Colon (tissue), 2 donors: ENCODE results near the gene PTPRJ.

Source experiments
- FAIRE-seq: peaks from 2 replicates; lab custom pipeline; 2012; peaks lifted over from hg19 to GRCh38; lab: Jason Lieb, UNC
- donor health status: control.
- donor health status: control.

PTPRJ gene

DNA sequence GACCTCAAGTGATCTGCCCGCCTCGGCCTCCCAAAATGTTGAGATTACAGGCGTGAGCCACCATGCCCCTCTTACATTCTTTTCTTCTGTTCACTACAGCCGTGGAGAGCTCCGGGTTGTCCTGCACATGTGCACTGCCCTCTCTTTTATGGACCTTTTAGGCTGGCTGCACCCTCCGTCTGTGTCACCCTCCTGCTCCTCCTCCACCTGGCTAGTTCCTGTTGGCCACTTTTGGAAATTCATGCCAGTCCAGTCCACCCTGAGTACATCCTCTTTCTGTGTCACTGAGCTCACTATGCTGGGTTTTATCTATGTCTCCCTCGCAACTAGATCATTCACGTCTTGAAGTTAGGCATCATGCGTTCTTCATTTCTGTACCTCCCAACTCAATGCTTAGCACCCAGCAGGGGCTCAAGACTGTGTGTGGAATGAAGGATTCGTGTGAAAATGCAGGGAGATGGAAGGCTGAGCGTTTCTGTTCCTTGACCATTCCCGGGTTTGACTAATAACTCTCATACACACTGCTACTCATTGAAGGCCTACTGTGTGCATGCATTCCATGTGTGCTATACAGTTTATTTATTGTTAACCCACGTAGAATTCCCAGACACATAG is 60.6 kb downstream of the PTPRJ start:
- FAIRE-seq = no peak

GRCh38 chr11:48041877-48042695 is 61.7 kb downstream of the PTPRJ start:
- no peak for FAIRE-seq

DNA sequence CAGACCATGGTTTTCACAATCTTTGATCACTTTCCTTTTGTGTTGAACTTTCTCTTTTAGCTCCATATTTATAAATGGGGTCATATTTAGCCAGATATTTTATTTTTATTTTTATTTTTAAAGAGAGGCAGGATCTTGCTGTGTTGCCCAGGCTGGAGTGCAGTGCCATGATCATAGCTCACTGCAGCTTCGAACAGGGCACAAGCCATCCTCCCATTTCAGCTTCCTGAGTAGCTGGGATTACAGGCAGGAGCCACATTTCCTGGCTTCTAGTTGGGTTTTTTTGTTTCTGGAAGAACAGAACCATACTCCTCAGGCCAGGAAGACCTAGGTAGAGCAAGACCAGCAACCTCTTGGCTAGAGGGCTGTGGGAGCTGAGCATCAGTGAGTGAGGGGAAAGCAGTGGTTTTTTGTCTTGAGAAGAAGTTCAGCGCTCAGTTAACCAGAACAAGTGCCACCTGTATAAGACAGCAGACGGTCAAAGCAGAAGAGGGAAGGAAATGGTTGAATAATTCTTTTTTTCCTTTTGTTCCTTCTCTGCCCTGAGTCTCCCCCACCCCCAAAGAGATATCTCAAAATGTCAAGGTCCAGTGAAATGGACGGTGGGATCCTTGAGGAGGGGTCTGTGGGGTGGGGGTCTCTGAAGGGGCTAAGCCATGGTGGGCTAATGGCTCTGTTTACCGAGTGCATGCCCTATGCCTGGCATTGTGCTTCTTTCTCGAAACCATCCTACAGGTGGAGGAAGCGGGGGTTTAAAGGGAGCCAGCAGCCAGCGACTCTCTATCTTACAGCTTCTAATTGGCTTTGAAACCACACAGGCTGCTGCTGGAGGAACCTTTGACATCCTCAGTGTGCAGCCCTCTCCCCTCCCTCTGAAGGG is 63.0 kb downstream of the PTPRJ start:
- FAIRE-seq = no peak

DNA sequence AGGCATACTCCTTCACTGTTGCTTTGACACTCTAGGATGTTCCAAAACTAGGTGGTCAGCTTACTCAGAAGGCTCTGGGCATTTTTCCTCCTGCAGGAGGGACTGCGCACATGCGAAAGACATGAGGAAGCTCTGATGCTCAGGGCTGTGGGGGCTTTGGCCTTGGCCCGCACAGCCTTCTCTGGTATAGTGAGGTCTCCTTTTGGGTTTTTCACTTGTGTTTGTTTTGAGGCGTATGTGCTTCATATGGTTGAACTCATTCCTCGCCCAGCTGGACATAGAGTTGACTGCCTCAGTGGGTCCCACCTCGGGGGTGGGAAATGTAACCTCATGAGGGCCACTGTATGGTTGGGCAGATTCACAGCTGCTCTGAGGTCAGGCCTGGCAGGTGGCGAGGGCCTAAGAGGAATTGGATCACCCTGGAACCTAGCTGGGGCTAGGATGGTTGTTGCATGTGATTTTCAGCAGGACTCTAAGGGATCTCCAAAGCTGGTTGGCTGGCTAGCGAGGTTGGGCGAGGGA is 63.7 kb downstream of the PTPRJ start:
- FAIRE-seq = no peak

DNA sequence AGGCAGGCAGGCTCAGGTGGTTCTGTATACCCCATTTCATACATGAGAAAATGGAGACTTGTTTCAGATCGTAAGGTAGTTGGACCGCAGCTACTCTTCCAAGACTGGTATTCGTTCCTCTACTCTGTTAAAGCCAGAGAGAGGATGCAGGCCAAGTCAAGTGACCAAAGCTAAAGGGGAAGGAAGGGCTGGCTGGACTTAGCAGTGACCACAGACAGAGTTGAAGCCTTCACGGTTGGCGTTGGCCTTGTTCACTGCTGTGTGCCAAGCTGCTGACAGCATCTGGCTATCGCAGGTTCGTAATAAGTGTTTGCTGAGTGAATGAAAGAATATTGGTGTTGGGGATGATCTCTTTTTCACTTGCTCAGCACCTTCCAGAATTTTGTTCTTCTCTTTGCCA is 64.2 kb downstream of the PTPRJ start:
- FAIRE-seq = no peak

DNA sequence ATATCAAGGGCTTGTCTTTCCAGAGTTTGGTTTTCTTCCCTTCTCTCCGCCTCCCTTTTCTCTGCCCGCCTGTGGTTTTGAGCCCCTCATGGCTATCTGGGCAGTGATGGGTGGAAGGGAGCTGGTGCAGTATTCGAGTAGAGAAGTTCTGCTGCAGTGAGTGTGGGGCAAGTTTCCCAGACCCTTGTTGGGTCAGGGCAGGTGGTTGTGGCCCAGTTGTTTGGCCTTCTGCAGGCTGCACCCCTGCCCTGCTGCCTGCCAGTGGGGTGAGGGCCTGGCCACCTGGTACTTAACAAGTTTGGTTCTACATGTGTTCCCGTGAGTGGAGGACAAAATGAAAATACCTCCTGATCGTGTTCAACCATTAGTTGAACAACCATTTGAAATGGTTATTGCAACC is 65.2 kb downstream of the PTPRJ start:
- no peak for FAIRE-seq

GRCh38 chr11:48047616-48048015 is 67.3 kb downstream of the PTPRJ start:
- no peak for FAIRE-seq

DNA sequence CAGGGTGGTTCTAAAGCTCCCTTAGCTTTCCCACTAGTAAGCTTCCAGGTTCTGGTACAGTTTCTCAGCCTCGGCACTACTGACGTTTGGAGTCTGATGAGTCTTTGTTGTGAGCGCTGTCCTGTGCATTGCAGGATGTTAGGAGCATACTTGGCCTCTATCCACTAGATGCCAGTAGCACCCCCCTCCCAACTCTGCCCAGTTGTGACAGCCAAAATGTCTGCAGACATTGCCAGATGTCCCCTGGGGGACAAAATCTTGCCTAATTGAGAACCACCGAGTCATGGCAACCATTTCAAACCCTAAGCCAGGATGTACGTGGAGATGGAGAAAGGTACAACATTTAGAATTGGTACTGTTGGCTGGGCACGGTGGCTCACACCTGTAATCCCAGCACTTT is 68.7 kb downstream of the PTPRJ start:
- no peak for FAIRE-seq

GRCh38 chr11:48050304-48050703 is 69.9 kb downstream of the PTPRJ start:
- no peak for FAIRE-seq

DNA sequence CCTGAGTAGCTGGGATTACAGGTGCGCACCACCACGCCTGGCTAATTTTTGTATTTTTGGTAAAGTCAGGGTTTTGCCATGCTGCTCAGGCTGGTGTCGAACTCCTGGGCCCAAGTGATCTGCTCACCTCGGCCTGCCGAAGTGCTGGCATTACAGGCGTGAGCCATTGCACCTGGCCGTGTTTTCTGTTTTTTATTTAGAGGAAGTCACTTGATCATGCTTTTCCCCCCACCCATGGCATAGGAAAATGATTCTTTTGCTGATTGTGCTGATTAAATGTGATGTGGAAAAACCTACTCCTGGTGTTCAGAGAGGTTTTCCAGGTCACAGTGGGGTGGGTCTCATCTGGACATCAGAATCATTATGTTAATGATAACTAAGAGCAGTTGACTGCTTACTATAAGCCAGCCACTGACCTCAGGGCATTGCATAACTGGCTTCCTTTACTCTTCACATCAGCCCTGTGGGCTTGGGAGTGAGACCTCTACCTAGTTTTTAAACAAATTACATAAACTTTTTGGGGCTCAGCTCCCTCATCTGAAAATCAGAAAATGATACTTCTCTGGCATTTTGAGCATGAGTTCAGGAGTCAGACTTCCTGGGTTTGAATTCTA is 71.0 kb downstream of the PTPRJ start:
- FAIRE-seq = no peak

DNA sequence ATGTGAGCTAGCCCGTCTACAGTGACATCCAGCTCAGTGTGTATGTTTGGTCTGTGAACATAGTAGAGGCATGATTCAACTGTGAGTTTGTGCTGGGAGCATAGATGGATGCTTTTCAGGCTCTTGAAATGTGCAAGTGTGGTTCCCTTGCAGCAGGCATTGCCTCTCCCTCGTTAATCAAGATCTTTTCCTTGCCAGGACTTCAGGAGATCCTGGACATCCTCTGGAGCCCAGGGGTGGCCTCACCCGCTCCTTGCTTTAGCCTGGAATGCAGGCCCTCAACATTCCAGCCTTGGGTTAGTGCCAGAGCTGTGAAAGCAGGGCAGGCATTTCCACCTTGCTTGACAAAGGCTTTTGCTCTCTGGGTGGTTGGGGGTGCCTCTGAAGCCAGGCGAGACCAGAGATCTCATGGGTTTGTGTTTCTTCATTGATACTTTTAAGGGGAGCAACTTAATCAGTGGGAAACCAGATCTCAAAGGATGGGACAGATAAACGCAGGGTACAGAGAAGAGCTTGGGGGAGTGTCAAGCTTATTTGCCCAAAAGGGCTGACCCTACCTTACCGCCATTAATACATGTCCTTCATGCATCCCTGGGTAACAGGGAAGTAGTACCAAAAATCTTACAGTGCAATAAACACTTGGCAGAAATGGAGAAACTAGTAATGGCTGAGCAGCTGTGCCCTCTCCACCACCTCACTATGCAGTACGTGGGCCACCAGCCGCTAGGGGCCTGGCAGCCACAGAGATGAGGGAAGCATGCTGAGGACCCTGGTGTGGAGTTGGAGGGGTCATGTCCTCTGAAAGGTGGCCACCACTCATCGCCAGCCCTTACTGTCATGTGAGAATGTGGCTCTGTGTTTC is 72.1 kb downstream of the PTPRJ start:
- no peak for FAIRE-seq

DNA sequence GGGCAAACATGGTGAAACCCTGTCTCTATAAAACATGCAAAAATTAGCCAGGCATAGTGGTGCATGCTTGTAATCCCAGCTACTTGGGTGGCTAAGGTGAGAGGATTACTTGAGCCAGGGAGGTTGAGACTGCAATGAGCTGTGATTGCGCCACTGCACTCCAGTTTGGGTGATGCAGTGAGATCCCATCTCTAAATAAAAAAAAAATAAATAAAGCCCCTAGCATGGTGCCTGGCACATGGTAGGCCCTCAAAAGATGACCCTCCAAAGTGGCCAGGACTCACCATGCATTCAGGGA is 74.6 kb downstream of the PTPRJ start:
- FAIRE-seq = no peak

DNA sequence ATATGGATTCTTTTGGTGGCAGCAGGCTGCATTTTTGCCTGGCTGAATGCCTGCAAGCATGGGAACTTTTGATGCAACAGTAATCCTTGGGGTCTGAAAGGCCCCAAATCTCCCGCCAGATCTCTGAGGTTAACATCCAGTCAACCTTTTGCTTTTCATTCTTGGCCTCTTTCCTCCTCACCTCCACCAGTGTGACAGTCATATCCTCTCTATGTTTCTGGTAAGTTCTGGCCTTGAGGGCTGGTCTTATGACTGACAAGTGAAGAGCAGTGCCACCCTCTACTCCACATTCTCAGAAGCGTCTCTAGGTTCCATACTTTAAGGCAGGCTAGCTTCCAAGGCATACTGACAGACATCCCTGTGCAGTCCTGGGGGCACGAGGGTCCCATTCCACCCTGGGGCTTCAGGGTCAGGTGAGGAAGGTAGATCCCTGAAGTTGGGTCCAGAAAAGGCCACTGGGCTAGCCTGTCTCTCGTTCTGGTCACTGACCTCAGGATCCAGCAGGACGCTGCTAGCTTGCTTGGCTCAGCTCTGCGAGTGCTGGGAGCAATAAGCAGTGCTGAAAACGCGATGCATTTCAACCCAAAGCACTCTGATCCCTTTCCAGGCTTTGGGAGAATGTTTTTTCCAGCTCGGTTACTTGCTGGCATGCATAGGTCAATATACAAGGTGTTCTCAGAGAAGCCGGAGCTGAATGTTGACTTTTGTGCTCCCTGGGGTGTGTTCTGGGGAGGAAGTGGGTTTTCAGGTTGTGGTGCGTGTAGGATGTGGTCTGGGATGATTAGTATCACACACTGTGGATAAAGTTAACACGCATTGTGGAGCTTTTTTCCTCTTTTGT is 75.2 kb downstream of the PTPRJ start:
- FAIRE-seq = no peak

DNA sequence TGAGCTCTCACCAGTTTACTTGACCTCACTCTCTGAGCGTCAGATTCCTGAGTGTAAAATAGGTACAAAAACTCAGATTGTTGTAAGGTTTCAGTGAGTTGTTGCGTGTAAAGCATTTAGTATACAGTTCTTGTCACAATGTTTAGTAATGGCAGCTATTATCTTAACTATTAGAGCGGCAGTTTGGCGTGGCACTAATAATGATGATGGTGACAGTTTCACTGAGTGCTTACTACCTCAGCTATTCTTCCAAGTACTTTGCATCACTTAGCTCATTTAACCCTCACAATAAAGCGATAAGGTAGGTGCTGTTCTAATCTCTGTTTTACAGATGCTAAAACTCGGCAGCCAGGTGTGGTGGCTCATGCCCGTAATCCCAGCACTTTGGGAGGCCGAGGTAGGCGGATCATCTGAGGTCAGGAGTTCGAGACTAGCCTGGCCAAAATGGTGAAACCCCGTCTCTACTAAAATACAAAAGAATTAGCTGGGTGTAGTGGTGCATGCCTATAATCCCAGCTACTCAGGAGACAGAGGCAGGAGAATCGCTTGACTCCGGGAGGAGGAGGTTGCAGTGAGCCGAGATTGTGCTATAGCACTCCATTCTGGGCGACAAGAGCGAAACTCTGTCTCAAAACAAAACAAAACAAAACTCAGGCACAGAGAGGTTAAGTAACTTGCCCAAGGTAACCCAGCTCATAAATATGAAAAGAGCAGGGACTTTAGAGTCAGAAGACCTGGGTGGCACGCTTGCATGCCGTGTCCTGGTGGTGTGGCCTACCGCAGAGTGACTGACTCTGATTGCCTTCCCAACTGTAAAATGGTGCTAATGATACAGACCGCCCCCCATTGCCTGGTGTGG is 76.2 kb downstream of the PTPRJ start:
- no peak for FAIRE-seq

DNA sequence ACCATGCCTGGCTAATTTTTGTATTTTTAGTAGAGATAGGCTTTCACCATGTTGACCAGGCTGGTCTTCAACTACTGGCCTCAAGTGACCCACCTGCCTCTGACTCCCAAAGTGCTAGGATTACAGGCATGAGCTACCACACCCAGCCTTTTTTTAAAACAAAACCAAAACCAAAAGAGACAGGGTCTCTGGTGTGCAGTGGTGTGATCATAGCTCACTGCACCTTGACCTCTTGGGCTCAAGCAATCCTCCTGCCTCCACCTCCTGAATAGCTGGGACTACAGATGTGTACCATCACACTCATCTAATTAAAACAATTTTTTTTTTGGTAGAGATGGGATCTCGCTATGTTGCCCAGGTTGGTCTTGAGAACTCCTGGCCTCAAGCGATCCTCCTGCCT is 77.7 kb downstream of the PTPRJ start:
- no peak for FAIRE-seq

GRCh38 chr11:48058788-48059187 is 78.4 kb downstream of the PTPRJ start:
- no peak for FAIRE-seq

- no peak for FAIRE-seq
Observed at GRCh38 chr11:48062649-48063048, 82.3 kb downstream of the PTPRJ start.

DNA sequence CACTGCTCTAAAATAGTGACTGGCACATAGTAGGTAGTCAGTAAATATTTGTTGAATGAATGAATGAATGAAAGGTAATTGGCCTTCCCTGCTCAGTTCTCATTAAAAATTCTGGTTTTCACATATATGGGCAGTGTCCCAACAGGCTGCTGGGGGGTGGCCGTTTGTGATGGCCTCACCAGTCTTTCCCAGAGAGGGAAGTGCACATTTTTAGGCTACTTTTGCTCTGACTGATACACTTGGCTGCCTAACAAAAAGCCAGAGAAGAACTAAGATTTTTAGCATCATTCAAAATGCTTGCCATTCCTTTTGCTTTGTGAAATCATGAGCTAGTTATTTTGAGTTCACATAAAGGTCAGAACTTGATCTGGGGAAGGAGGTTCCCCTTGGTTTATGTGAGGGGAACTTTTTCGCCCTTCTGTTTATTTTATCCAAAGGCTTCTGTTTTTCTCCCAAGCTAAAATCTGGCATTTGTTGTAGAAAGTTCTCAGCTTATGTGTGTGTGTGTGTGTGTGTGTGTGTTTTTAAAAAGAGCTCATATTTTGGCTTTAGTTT is 83.1 kb downstream of the PTPRJ start:
- FAIRE-seq = no peak

DNA sequence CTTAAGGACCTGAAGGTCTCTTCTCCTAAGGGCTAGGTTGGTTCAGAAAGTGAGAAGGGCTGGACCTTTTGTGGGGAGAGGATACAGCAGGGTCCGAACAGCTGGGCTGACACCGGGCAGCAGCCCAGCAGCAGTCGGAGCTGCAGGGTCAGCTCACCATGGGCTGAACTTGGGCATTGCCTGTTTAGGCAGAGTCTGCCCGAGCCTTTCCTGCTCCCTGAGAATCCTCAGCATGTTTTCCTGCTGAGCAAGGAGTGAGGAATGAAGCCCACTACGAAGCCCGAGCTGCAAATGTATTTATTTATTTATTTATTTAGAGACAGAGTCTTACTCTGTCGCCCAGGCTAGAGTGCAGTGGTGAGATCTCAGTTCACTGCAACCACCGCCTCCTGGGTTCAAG is 83.9 kb downstream of the PTPRJ start:
- FAIRE-seq = no peak
